ENCODE results near the gene DCAF10. TPM values are rescaled to one million over a fixed set of nuclear protein-coding genes. Genes with fewer than 3 reads are reported as not detected.

DCAF10 gene
- polyA plus RNA-seq, 1 donor from 2014 or later, result 23.3 TPM

DNA sequence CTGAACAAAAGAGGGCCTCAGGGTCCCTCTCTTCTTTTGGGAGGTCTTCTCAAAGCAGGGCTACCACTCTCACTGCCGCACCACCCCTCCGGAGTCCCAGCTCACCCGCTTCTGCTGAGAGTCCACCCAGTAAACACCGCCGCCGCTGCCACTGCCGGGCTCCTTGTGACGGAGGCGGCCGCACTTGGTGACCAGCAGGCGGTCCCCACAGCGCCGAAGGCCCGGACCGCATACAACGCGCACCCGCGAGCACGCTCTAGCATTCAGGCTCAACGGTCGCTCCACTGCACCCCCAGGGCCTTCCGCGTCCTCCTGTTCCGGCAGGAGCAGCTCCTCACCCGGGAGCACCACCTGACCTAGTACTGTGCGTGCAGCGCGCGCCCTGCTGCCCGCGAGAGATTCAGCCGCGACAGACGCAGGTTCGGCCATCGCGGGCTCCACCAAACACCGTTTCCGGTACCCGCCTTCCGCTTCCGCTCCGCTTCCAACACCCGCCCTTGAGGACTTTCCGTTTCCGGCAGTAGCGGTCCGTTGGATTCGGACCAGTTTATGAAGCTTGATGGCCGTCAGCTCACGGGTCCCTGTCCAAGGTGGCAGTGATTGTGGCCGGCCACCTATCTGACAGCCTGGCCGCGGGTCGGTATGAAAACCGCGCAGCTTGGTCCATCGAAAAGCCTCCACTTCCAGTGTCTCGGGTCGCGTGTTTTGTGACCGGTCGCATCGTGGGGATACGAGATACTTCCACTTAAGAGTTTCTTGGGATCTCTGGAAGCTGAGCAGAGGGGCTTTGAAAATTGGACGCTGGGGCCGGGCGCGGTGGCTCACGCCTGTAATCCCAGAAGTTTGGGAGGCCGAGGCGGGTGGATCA is 15.7 kb upstream of the DCAF10 start, which contains the start of gene EXOSC3:
Gene EXOSC3, minus strand, starts transcription at position 449 of the 868 bp plus-strand sequence. Its CDS starts 20 bp downstream, at position 429.
- Histone ChIP-seq H3K9ac (ENCODE audit: low read length) (peak within 1 kb of the TSS; percentile 83), H3K4me2 (ENCODE audit: low read length) (peak within 1 kb of the TSS; percentile 96), H2AFZ (ENCODE audit: low read depth, low read length) (peak within 1 kb of the TSS; percentile 97), H3F3A (ENCODE audit: insufficient read depth, low read length, poor library complexity, severe bottlenecking) (no peaks in the 10 kb centered on the region), H3K9me2 (ENCODE audit: insufficient read depth, low read length) (no peaks in the 10 kb centered on the region), H3K79me2 (replicated peaks; ENCODE audit: insufficient read depth, low read length) (peaks cover 21% of the 10 kb centered on the region), H3K36me3 (ENCODE audit: insufficient read depth, low read length) (no peaks in the 10 kb centered on the region), H4K20me1 (ENCODE audit: insufficient read depth) (no peaks in the 10 kb centered on the region), H3K27ac (ENCODE audit: low read length) (peak within 1 kb of the TSS; percentile 78), H3K4me3 (ENCODE audit: low read length) (peak within 1 kb of the TSS; percentile 81), H3K9me3 (ENCODE audit: low read length) (no peaks in the 10 kb centered on the region), H3K27me3 (ENCODE audit: insufficient read depth, low read depth, low read length) (no peaks in the 10 kb centered on the region)
- TF ChIP-seq MXI1 (conservative IDR thresholded peaks at IDR 0.05; ENCODE audit: poor library complexity, severe bottlenecking) (peak; percentile 92), RAD21 (conservative IDR thresholded peaks at IDR 0.05) (peak; percentile 55), CTCF (IDR thresholded peaks at IDR 0.05; ENCODE audit: poor library complexity, severe bottlenecking) (peak; percentile 48), TAF1 (IDR thresholded peaks at IDR 0.05; ENCODE audit: low read depth) (peak; percentile 54), EZH2 (IDR thresholded peaks at IDR 0.05; ENCODE audit: borderline replicate concordance, insufficient read depth, low read length, poor library complexity, severe bottlenecking) (no peak), EP300 (conservative IDR thresholded peaks at IDR 0.05; ENCODE audit: poor library complexity, severe bottlenecking) (peak; percentile 60), SMC3 (conservative IDR thresholded peaks at IDR 0.05; ENCODE audit: poor library complexity) (peak; percentile 59), POLR2AphosphoS5 (IDR thresholded peaks at IDR 0.05) (peak; percentile 97), REST (IDR thresholded peaks at IDR 0.05; ENCODE audit: borderline replicate concordance) (no peak)

DNA sequence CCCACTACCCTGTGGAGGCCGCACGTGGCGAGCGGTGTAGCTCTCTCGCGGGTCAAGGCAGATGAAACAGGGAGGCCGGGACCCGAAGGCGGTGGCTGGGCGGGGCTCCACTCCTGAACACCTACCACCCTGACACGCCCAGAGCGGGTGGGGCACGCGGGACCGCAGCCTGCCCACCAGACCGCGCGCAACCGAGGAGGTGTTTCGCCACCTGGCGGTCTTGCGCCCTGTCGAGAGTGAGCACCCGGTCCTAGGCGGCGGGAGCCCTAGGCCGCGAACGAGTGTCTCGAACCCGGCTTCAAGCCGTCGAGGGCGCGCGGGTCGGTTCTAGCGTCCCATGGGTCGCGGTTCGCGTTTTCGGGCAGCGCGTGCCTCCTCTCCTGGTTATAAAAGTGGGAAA is 13.5 kb upstream of the DCAF10 start:
- H3K4me3 ChIP-seq (ENCODE audit: low read length), result no peak overlapping the region
- no peaks in the 10 kb centered on the region for H3K9me2 ChIP-seq (ENCODE audit: insufficient read depth, low read length)
- no peak overlapping the region for H2AFZ ChIP-seq (ENCODE audit: low read depth, low read length)
- no peaks in the 10 kb centered on the region for H3K36me3 ChIP-seq (ENCODE audit: insufficient read depth, low read length)
- H3K27ac ChIP-seq (ENCODE audit: low read length), result no peak overlapping the region
- no peak for TF ChIP-seq RAD21 (conservative IDR thresholded peaks at IDR 0.05)
- no peak for TF ChIP-seq EP300 (conservative IDR thresholded peaks at IDR 0.05; ENCODE audit: poor library complexity, severe bottlenecking)
- no peak for TF ChIP-seq MXI1 (conservative IDR thresholded peaks at IDR 0.05; ENCODE audit: poor library complexity, severe bottlenecking)
- no peak for TF ChIP-seq EZH2 (IDR thresholded peaks at IDR 0.05; ENCODE audit: borderline replicate concordance, insufficient read depth, low read length, poor library complexity, severe bottlenecking)
- TF ChIP-seq TAF1 (IDR thresholded peaks at IDR 0.05; ENCODE audit: low read depth), result no peak
- no peak for TF ChIP-seq CTCF (IDR thresholded peaks at IDR 0.05; ENCODE audit: poor library complexity, severe bottlenecking)
- no peak for TF ChIP-seq SMC3 (conservative IDR thresholded peaks at IDR 0.05; ENCODE audit: poor library complexity)
- no peak for TF ChIP-seq REST (IDR thresholded peaks at IDR 0.05; ENCODE audit: borderline replicate concordance)
- no peak for TF ChIP-seq POLR2AphosphoS5 (IDR thresholded peaks at IDR 0.05)
- H3K79me2 ChIP-seq (replicated peaks; ENCODE audit: insufficient read depth, low read length), result peaks cover 21% of the 10 kb centered on the region
- no peaks in the 10 kb centered on the region for H4K20me1 ChIP-seq (ENCODE audit: insufficient read depth)
- no peaks in the 10 kb centered on the region for H3K27me3 ChIP-seq (ENCODE audit: insufficient read depth, low read depth, low read length)
- no peaks in the 10 kb centered on the region for H3K9me3 ChIP-seq (ENCODE audit: low read length)
- H3K9ac ChIP-seq (ENCODE audit: low read length), result no peak overlapping the region
- H3F3A ChIP-seq (ENCODE audit: insufficient read depth, low read length, poor library complexity, severe bottlenecking), result no peaks in the 10 kb centered on the region
- H3K4me2 ChIP-seq (ENCODE audit: low read length), result no peak overlapping the region

All from neural cell (in vitro differentiated cells).